PC-3 (cell line): ENCODE measurements around the gene UMAD1. TPM values are rescaled to one million over a fixed set of nuclear protein-coding genes. Genes with fewer than 3 reads are reported as not detected.

ENCODE experiments used
- ATAC-seq: fragments of 200-7000 bp; cut with Tn5 transposase; 2 replicates; pipeline ENCODE4 v1.9.1; 2020; ENCODE audit warnings: mild to moderate bottlenecking, moderate library complexity
- BruUV-seq: library from RNA; stranded (reverse); fragments of 400-500 nt; replicated peaks from 2 replicates; lab custom pipeline; 2021; lab: Mats Ljungman, UMichigan
- CTCF ChIA-PET: fragments of 300-600 bp; sonication (Branson Sonifier 250); formaldehyde crosslinking; loops from one replicate; lab custom pipeline; 2022; ENCODE audit warnings: antibody characterized with exemption; lab: Charles Lee
- POLR2A ChIA-PET: fragments of 300-600 bp; sonication (Branson Sonifier 250); formaldehyde crosslinking; loops from one replicate; lab custom pipeline; 2022; ENCODE audit warnings: antibody characterized with exemption; ENCODE audit not compliant: unreplicated experiment; lab: Charles Lee
- DNase-seq: peaks from one replicate; pipeline ENCODE4 v3.0.0-alpha.2; 2015
- H2AFZ ChIP-seq: fragments of 300-600 bp; sonication (generic); 2 replicates; pipeline ENCODE4 v1.6.0; 2016; ENCODE audit warnings: antibody characterized with exemption, low read length
- H3F3A ChIP-seq: fragments of 300-600 bp; sonication (generic); one replicate; pipeline ENCODE4 v1.6.0; 2017; ENCODE audit warnings: antibody characterized with exemption, low read length, control low read depth, mild to moderate bottlenecking; ENCODE audit not compliant: unreplicated experiment
- H3K27ac ChIP-seq: fragments of 300-600 bp; sonication (generic); 2 replicates; pipeline ENCODE4 v1.5.1; 2016; ENCODE audit warnings: mild to moderate bottlenecking, low read length
- H3K27me3 ChIP-seq: fragments of 300-600 bp; sonication (generic); 2 replicates; pipeline ENCODE4 v1.6.1; 2016; ENCODE audit warnings: low read length, mixed read lengths
- H3K36me3 ChIP-seq: fragments of 300-600 bp; sonication (generic); 2 replicates; pipeline ENCODE4 v1.6.1; 2016; ENCODE audit warnings: low read depth, mixed run types, low read length, mixed read lengths
- H3K4me1 ChIP-seq: fragments of 300-600 bp; sonication (generic); 2 replicates; pipeline ENCODE4 v1.5.1; 2016; ENCODE audit warnings: low read length; ENCODE audit not compliant: insufficient read depth
- H3K4me2 ChIP-seq: fragments of 300-600 bp; sonication (generic); 2 replicates; pipeline ENCODE4 v1.6.0; 2016; ENCODE audit warnings: low read length
- H3K4me3 ChIP-seq: fragments of 300-600 bp; sonication (generic); 2 replicates; pipeline ENCODE4 v1.5.1; 2016; ENCODE audit warnings: mild to moderate bottlenecking, low read length, mixed read lengths
- H3K79me2 ChIP-seq: fragments of 300-600 bp; sonication (generic); 2 replicates; pipeline ENCODE4 v1.6.1; 2017; ENCODE audit warnings: low read length, mixed read lengths
- H3K9ac ChIP-seq: fragments of 300-600 bp; sonication (generic); 2 replicates; pipeline ENCODE4 v1.6.0; 2016; ENCODE audit warnings: mild to moderate bottlenecking, low read length
- H3K9me2 ChIP-seq: fragments of 300-600 bp; sonication (generic); replicated peaks from 2 replicates; pipeline ENCODE4 v1.6.1; 2016; ENCODE audit warnings: mixed run types, low read length, mixed read lengths
- H3K9me3 ChIP-seq: fragments of 300-600 bp; sonication (generic); 2 replicates; pipeline ENCODE4 v1.6.1; 2016; ENCODE audit warnings: low read length, mixed read lengths
- H4K20me1 ChIP-seq: fragments of 300-600 bp; sonication (generic); 2 replicates; pipeline ENCODE4 v1.6.1; 2016; ENCODE audit warnings: low read length, mixed read lengths
- EZH2 ChIP-seq: fragments of 300-600 bp; sonication (generic); IDR thresholded peaks from one replicate; pipeline ENCODE4 v1.6.1; 2017; ENCODE audit warnings: antibody characterized with exemption, mild to moderate bottlenecking, low read length; ENCODE audit not compliant: unreplicated experiment
- EZH2phosphoT487 ChIP-seq: fragments of 300-600 bp; sonication (generic); IDR thresholded peaks from 2 replicates; pipeline ENCODE4 v1.6.1; 2018; ENCODE audit warnings: mild to moderate bottlenecking, antibody characterized with exemption, low read length, borderline replicate concordance
- intact Hi-C: fragments of 100-400 bp; cut with micrococcal nuclease; formaldehyde crosslinking; loops from 2 replicates; pipeline ENCODE4 v1.9.0; 2023
- total RNA-seq: library from RNA; depleted of rRNA; stranded (reverse); fragments of >200 nt; gene quantifications from 2 replicates; pipeline ENCODE4 v1.2.3, GENCODE V29; 2014
- TF ChIP-seq, protein P1 (sequence below): fragments of 300-600 bp; sonication (generic); conservative IDR thresholded peaks from 2 replicates; pipeline ENCODE4 v1.5.1; 2017; ENCODE audit warnings: antibody characterized with exemption, low read depth, mild to moderate bottlenecking, low read length

Gene UMAD1
- total RNA-seq, 1 experiment from 2014 or later = 8.9 TPM

DNA sequence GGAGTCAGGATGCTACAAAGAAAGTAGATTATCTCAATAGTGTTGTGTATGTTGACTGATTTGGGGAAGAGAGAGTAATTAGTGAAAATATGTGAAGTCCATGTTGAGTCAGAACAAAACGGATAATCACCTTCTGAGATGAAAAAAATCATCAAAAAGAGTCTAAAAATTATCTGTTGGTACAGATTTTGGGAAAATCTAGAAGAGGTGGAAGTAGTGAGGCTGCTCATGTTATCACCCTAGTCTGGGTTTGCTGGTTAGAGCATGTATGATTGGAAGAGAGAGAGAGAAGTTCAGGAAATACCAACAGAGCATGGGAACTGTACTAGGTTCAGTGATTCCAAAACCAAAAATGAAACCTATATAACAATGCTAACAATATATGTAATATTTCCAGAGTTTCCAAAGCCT, 65.6 kb downstream of the UMAD1 start:
- Histone ChIP-seq H3K9me2 (no peaks in the 10 kb centered on the region), H2AFZ (no peak overlapping the region), H3K9ac (no peak overlapping the region), H3K4me1 (no peaks in the 10 kb centered on the region), H3K4me2 (no peak overlapping the region), H3F3A (no peaks in the 10 kb centered on the region), H3K27me3 (no peaks in the 10 kb centered on the region), H3K79me2 (no peaks in the 10 kb centered on the region), H3K36me3 (no peaks in the 10 kb centered on the region), H3K9me3 (no peaks in the 10 kb centered on the region), H3K27ac (no peak overlapping the region), H4K20me1 (no peaks in the 10 kb centered on the region), H3K4me3 (no peak overlapping the region)
- intact Hi-C loops = no loop called here
- POLR2A ChIA-PET = no interaction called here
- ATAC-seq (no peak), DNase-seq (no peak)
- TF ChIP-seq EZH2 (no peak), EZH2phosphoT487 (no peak)
- TF ChIP-seq, protein P1, sequence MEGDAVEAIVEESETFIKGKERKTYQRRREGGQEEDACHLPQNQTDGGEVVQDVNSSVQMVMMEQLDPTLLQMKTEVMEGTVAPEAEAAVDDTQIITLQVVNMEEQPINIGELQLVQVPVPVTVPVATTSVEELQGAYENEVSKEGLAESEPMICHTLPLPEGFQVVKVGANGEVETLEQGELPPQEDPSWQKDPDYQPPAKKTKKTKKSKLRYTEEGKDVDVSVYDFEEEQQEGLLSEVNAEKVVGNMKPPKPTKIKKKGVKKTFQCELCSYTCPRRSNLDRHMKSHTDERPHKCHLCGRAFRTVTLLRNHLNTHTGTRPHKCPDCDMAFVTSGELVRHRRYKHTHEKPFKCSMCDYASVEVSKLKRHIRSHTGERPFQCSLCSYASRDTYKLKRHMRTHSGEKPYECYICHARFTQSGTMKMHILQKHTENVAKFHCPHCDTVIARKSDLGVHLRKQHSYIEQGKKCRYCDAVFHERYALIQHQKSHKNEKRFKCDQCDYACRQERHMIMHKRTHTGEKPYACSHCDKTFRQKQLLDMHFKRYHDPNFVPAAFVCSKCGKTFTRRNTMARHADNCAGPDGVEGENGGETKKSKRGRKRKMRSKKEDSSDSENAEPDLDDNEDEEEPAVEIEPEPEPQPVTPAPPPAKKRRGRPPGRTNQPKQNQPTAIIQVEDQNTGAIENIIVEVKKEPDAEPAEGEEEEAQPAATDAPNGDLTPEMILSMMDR = no peak
- no TSS peak for BruUV-seq
- CTCF ChIA-PET = no interaction called here

DNA sequence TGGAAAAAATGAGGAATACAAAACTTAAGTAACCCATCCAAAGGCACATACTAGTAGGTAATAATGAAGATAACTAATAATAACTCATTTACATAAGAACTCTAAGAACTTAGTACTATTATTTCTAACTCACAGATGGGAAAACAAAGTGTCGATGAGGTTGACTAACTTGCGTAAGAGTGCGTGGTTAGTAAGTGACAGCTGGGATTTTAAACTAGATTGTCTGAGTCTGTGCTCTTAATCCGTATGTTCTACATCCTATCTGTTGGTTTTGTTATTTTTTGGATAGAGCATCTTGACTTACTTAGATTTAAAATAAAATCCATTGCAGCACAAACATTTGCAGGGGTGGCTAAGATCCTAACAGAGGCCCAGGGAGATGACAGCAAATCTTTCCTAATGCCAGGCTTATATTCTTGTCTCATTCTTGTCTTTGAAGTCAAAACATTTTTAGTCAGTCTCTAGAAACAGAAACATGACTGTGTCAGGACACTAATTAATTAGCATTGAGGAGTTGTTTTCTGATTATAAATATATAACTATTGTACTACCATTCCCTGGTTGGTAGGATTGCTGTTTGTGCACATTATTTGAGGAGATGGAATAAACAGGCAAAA, 66.1 kb downstream of the UMAD1 start:
- intact Hi-C loops = no loop called here
- Histone ChIP-seq H3K9me3 (no peaks in the 10 kb centered on the region), H3K4me3 (no peak overlapping the region), H3K79me2 (no peaks in the 10 kb centered on the region), H3K27ac (no peak overlapping the region), H3F3A (no peaks in the 10 kb centered on the region), H4K20me1 (no peaks in the 10 kb centered on the region), H3K4me1 (no peaks in the 10 kb centered on the region), H3K27me3 (no peaks in the 10 kb centered on the region), H3K9ac (no peak overlapping the region), H3K4me2 (no peak overlapping the region), H3K36me3 (no peaks in the 10 kb centered on the region), H3K9me2 (no peaks in the 10 kb centered on the region), H2AFZ (no peak overlapping the region)
- ATAC-seq (no peak), DNase-seq (no peak)
- POLR2A ChIA-PET = no interaction called here
- TF ChIP-seq, protein P1 = no peak
- TF ChIP-seq EZH2 = no peak
- TF ChIP-seq EZH2phosphoT487 = no peak
- CTCF ChIA-PET = interaction anchor here (0.6 kb wide), 1 partner anchor 283 kb away, joined by 3 read pairs; no protein-coding TSS in a partner anchor
- BruUV-seq = no TSS peak

DNA sequence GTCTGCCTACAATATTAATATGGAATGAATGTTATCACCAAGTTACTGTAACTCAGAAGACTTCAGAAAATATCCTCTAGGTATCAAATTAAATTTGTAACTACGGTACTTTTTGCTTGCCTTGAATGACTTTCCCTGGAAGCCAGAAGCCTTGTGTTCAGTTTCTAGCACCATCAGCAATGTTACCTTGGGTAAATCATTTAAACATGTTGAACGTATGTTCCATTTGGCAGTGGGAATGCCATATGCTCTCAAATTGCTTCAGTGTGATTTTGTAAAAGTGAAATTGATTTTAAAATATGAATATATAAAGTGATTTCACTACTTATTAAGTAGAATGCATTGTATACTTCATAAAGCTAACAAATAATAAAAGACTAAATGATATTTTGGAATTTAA, 66.7 kb downstream of the UMAD1 start:
- Histone ChIP-seq H3K4me2 (no peak overlapping the region), H3K9me2 (no peaks in the 10 kb centered on the region), H2AFZ (no peak overlapping the region), H3K27ac (no peak overlapping the region), H3F3A (no peaks in the 10 kb centered on the region), H3K9ac (no peak overlapping the region), H3K27me3 (no peaks in the 10 kb centered on the region), H3K4me3 (no peak overlapping the region), H3K36me3 (no peaks in the 10 kb centered on the region), H4K20me1 (no peaks in the 10 kb centered on the region), H3K9me3 (no peaks in the 10 kb centered on the region), H3K4me1 (no peaks in the 10 kb centered on the region), H3K79me2 (no peaks in the 10 kb centered on the region)
- no TSS peak for BruUV-seq
- intact Hi-C loops = no loop called here
- DNase-seq (no peak), ATAC-seq (no peak)
- TF ChIP-seq EZH2phosphoT487 (no peak), EZH2 (no peak)
- TF ChIP-seq, protein P1 = no peak
- ChIA-PET POLR2A (no interaction called here), CTCF (interaction anchor here (0.6 kb wide), 1 partner anchor 283 kb away, joined by 3 read pairs; no protein-coding TSS in a partner anchor)
